Large intestine (tissue), 3 donors: Measurements from ENCODE around the gene ZNF268. TPM values are rescaled to one million over a fixed set of nuclear protein-coding genes. Genes with fewer than 3 reads are reported as not detected.
"Not testable (repeated sequence)": the region's sequence is repeated elsewhere in the genome, so short reads cannot be mapped to it uniquely, and the experiment has no call there.

Experiments used
- DNase-seq, 2 donors: peaks; one replicate each; pipeline versions ENCODE4 v3.0.0 to v3.0.0-alpha.2; 2013
- H3K27ac ChIP-seq: one replicate; pipeline ENCODE4 v1.5.1; 2013; ENCODE audit warnings: low read length
- H3K27me3 ChIP-seq: 2 replicates; pipeline ENCODE4 v1.6.1; 2013; ENCODE audit warnings: low read length; ENCODE audit not compliant: control insufficient read depth, insufficient read depth
- H3K36me3 ChIP-seq: 2 replicates; pipeline ENCODE4 v1.6.1; 2013; ENCODE audit warnings: low read length; ENCODE audit not compliant: control insufficient read depth, insufficient read depth
- H3K4me1 ChIP-seq: one replicate; pipeline ENCODE4 v1.6.1; 2013; ENCODE audit warnings: low read length; ENCODE audit not compliant: control insufficient read depth, insufficient read depth
- H3K4me3 ChIP-seq: one replicate; pipeline ENCODE4 v1.5.1; 2013; ENCODE audit warnings: low read length
- H3K9me3 ChIP-seq: one replicate; pipeline ENCODE4 v1.6.1; 2013; ENCODE audit warnings: mild to moderate bottlenecking, low read depth, low read length, moderate library complexity; ENCODE audit not compliant: control insufficient read depth
- WGBS: methylation state at CpG from one replicate; pipeline ENCODE4 v1.1.5; 2013; ENCODE audit warnings: low lambda C conversion rate; ENCODE audit not compliant: insufficient coverage; 5-methylcytosine and 5-hydroxymethylcytosine counted together
- polyA plus RNA-seq: library from polyadenylated mRNA; unstranded; fragments of 120-200 nt; gene quantifications from one replicate; pipeline ENCODE4 v1.2.1, GENCODE V29; 2013

The ZNF268 gene
- polyA plus RNA-seq, 1 donor = 23.2 TPM

GRCh38 chr12:133236556-133236955 is 55.3 kb downstream of the ZNF268 start:
- no CpG with 5 or more reads among the region's 12 CpGs for WGBS
- no peak overlapping the region for H3K4me3 ChIP-seq

GRCh38 chr12:133251732-133252131 is 70.4 kb downstream of the ZNF268 start:
- 80% methylated on average over 1 of the region's 6 CpGs for WGBS
- no peak for DNase-seq
- H3K4me1 ChIP-seq = no peaks in the 10 kb centered on the region
- no peak overlapping the region for H3K4me3 ChIP-seq
- no peaks in the 10 kb centered on the region for H3K36me3 ChIP-seq
- no peaks in the 10 kb centered on the region for H3K9me3 ChIP-seq
- H3K27ac ChIP-seq = no peak overlapping the region
- no peaks in the 10 kb centered on the region for H3K27me3 ChIP-seq

More at GRCh38 chr12:133236556-133236955, 55.3 kb downstream of the ZNF268 start:
- no peaks in the 10 kb centered on the region for H3K36me3 ChIP-seq
- H3K27ac ChIP-seq = no peak overlapping the region
- H3K4me1 ChIP-seq = no peaks in the 10 kb centered on the region
- no peaks in the 10 kb centered on the region for H3K27me3 ChIP-seq
- no peak for DNase-seq
- peaks cover 43% of the 10 kb centered on the region for H3K9me3 ChIP-seq

- H3K27me3 ChIP-seq, H3K4me1 ChIP-seq: not testable (repeated sequence)
- WGBS = no CpG with 5 or more reads among the region's 1 CpG
Observed at GRCh38 chr12:133255833-133256232, 74.5 kb downstream of the ZNF268 start.

GRCh38 chr12:133256321-133256720 is 75.0 kb downstream of the ZNF268 start:
- H3K27ac ChIP-seq = no peak overlapping the region
- H3K27me3 ChIP-seq = no peaks in the 10 kb centered on the region
- no peak for DNase-seq
- no peaks in the 10 kb centered on the region for H3K4me1 ChIP-seq
- WGBS = no CpG with 5 or more reads among the region's 1 CpG
- no peaks in the 10 kb centered on the region for H3K9me3 ChIP-seq
- no peak overlapping the region for H3K4me3 ChIP-seq
- H3K36me3 ChIP-seq = no peaks in the 10 kb centered on the region

More at GRCh38 chr12:133255833-133256232, 74.5 kb downstream of the ZNF268 start:
- H3K27ac ChIP-seq, H3K9me3 ChIP-seq, DNase-seq, H3K4me3 ChIP-seq, H3K36me3 ChIP-seq: not testable (repeated sequence)

- H3K4me1 ChIP-seq = no peaks in the 10 kb centered on the region
- no peak for DNase-seq
- no peaks in the 10 kb centered on the region for H3K9me3 ChIP-seq
- H3K27ac ChIP-seq = no peak overlapping the region
- no peak overlapping the region for H3K4me3 ChIP-seq
- H3K27me3 ChIP-seq = no peaks in the 10 kb centered on the region
- no CpG with 5 or more reads among the region's 33 CpGs for WGBS
- no peaks in the 10 kb centered on the region for H3K36me3 ChIP-seq
Observed at GRCh38 chr12:133264173-133264572, 82.9 kb downstream of the ZNF268 start.

Other genes with a start within 250 kb of the ZNF268 start
- 20.0 TPM for gene ZNF605, start 225.2 kb upstream of the ZNF268 start, polyA plus RNA-seq
- gene ZNF26, start 195.1 kb upstream of the ZNF268 start, polyA plus RNA-seq = 14.7 TPM
- 40.2 TPM for gene ZNF84, start 144.0 kb upstream of the ZNF268 start, polyA plus RNA-seq
- gene ZNF140, start 100.6 kb upstream of the ZNF268 start, polyA plus RNA-seq = 28.5 TPM
- gene ZNF891, start 51.2 kb upstream of the ZNF268 start, polyA plus RNA-seq = 3.2 TPM
- gene ZNF10, start 50.9 kb upstream of the ZNF268 start, polyA plus RNA-seq = 13.3 TPM
- not detected for gene ANHX, start 54.4 kb downstream of the ZNF268 start, polyA plus RNA-seq